ENCODE results near the gene KIF26A.

KIF26A gene

DNA sequence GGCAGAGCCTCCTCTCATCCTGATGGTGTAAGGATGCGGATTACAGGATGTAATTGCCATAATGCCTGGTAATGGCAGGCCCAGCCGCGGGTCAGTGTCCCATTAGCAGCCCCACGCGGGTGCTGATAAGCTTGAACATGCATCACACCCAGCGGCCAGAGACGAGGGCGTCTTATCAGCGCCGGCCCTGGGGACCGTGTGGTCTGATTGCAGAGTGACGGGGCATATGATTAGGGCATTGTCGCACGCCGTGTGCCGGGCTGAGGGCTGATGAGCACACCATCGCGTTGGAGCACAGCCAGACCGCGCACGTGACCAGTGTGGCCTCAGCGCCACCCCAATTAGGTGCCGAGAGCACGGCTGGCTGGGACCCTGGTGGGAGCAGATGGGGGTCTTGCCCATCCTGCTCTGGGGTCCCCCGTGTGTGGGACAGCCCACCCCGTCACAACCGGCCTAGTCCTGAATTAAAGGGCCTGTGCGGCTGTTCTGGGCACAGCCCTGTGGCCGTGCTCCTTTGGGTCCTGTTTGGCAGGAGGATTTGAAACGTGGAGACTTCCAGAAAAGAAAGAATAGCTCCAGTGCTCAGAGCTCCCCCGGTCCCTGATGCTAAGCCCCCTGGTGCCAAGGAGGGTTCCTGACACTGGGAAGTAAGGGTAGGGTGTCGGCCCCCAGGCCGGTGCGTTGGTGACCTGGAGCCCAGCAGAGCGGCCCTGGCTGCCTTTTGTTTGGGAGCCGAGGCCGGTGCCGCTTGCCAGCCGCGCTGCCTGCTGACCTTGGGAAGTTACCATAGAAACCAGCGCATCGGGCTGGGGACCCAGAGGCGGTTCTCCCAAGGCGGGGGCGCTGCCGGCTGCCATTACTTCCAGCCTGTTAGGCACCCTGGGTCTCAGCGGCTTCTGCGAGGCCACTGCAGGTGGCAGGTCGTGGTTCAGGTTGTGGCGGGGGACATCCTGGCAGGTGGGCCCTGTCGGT is 20.7 kb downstream of the KIF26A start:
- H3K4me3 ChIP-seq = no peak overlapping the region
- TF ChIP-seq, protein P1, sequence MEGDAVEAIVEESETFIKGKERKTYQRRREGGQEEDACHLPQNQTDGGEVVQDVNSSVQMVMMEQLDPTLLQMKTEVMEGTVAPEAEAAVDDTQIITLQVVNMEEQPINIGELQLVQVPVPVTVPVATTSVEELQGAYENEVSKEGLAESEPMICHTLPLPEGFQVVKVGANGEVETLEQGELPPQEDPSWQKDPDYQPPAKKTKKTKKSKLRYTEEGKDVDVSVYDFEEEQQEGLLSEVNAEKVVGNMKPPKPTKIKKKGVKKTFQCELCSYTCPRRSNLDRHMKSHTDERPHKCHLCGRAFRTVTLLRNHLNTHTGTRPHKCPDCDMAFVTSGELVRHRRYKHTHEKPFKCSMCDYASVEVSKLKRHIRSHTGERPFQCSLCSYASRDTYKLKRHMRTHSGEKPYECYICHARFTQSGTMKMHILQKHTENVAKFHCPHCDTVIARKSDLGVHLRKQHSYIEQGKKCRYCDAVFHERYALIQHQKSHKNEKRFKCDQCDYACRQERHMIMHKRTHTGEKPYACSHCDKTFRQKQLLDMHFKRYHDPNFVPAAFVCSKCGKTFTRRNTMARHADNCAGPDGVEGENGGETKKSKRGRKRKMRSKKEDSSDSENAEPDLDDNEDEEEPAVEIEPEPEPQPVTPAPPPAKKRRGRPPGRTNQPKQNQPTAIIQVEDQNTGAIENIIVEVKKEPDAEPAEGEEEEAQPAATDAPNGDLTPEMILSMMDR (IDR thresholded peaks at IDR 0.05) = no peak
- H3K27ac ChIP-seq = no peak overlapping the region
- no peak for DNase-seq (ENCODE audit: low spot score)

DNA sequence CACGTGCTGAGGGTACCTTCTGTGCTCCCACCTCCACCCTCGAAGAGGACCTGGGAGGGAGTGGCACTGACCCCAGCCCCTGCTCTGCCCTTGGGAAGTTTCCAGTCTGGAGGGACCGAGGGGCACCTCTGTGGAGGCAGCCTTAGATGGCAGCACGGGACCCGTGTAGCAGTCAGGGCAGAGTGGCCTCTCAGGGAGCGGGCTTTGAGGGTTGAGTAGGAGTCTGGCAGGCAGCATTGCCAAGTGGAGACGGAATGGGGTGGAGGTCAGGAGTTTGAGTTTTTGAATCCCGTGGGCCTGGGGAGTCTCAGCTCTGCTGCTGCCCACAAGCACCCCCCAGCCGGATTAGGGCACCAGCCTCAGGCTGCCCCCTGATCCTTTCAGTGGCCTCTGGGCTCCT is 21.6 kb downstream of the KIF26A start:
- Histone ChIP-seq H3K4me3 (no peak overlapping the region), H3K27ac (no peak overlapping the region)
- TF ChIP-seq, protein P1 (IDR thresholded peaks at IDR 0.05) = no peak
- no peak for DNase-seq (ENCODE audit: low spot score)

DNA sequence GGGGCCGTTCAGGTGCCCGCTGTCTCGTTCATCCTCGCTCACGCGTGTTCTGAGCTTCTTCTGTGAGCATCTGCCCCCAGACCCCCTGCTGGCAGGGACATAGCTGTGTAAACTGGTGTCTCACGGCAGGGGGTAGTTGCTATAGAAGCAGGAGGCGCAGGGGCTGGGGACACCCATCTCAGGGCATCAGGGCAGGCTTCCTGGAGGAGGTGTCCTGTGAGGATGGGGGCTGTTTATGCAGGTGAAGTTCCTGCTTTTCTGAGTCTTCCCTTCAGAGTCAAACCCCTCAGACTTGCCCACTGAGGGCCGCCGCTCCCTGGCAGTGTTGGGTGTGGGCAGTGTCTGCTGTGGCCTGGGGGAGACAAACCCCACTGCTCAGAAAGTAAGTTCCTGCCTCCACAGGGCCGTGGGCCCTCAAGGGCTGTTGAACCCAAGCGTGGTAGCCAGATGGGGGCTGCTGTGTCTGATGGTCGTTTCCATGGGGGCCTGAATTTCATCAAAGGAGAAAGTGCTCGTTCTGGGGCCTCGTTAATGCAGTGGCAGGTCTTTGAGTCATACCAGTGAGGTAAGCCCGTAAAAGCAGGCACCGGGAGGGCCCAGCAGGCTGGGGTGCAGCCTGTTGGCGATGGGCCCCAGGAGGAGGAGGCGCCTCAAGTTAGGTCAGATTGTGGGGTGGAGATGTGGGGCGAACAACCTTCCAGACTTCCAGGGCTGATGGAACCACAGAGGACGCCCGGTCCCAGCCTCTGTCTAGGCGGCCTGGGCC is 23.4 kb downstream of the KIF26A start:
- TF ChIP-seq, protein P1 (IDR thresholded peaks at IDR 0.05) = no peak
- H3K27ac ChIP-seq = no peak overlapping the region
- no peak for DNase-seq (ENCODE audit: low spot score)
- H3K4me3 ChIP-seq = no peak overlapping the region

DNA sequence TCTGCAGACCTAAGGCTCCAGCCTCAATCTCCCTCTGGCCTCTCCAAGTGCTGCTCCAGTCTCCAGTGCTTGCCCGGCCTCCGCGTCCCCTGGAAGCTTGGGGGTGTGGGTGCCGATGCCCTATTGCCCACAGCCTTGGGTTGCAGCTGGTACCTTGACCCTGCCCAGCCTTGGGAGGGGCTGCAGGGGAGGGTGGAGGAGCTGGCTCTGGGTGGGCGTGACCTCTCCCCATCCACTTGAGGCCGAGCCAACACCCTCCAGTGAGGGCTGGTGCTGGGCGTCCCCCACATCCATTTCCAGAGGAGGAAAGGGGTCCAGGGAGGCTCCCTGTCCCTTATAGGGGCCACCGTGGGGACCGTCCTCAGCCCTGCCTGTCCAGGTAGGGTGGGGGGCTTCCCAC is 24.1 kb downstream of the KIF26A start:
- TF ChIP-seq, protein P1 (IDR thresholded peaks at IDR 0.05) = no peak
- DNase-seq (ENCODE audit: low spot score) = no peak
- no peak overlapping the region for H3K27ac ChIP-seq
- H3K4me3 ChIP-seq = no peak overlapping the region

DNA sequence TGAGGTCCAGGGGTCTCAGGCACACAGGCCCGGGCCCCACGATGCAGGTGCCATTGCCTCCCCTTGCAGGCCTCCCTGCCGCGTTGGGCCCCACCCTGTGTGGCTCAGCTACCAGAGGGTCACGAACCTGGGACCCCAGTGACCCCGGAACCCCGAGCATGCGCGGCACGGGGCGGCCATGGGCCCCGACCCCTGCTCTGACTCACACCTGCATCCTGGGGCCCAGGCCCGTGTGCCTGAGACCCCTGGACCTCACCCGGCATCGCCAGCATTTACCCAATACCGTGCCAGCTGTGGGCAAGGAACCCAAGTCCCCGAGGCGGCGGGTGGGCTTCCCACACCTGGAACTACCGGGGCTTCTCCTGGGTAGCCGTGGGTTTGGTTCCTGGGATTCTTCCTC is 25.2 kb downstream of the KIF26A start:
- no peak for DNase-seq (ENCODE audit: low spot score)
- TF ChIP-seq, protein P1 (IDR thresholded peaks at IDR 0.05) = no peak
- no peak overlapping the region for H3K4me3 ChIP-seq
- H3K27ac ChIP-seq = no peak overlapping the region

DNA sequence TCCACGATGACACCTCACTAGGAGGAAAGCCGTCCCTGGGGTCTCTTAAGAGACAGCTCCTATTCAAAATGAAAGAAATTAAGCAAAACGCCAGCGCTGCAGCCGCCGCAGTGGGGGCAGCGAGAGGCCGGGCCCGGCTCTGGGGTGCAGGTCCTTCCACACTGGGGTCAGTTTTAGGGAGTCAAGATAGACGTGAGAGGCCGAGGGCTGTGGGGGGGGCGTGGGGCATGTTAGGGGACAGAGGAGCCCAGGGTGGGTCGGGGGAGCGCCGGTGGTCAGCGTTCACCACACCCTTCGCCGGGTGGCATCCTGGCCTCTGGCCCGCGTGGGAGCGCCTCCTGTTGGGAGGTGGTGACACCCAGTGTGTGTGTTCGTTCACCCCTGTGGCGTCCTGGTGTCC is 25.7 kb downstream of the KIF26A start:
- no peak overlapping the region for H3K27ac ChIP-seq
- no peak for DNase-seq (ENCODE audit: low spot score)
- TF ChIP-seq, protein P1 (IDR thresholded peaks at IDR 0.05) = no peak
- H3K4me3 ChIP-seq = no peak overlapping the region
